Measurements from ENCODE around the gene LHFPL3. TPM values are rescaled to one million over a fixed set of nuclear protein-coding genes. Genes with fewer than 3 reads are reported as not detected.

LHFPL3 gene
- total and polyA plus RNA-seq, 2 donors (not counting 3 experiments of a cell fraction or from before 2014, with no cell fraction given) = not detected

- CTCF ChIA-PET = interaction anchor here (1.1 to 2.2 kb wide), 2 partner anchors 14 to 15 kb away, joined by 4 to 8 read pairs; no protein-coding TSS in a partner anchor
- no TSS peak for BruUV-seq (replicated peaks)
Measured at GRCh38 chr7:104657134-104657533, 328.7 kb downstream of the LHFPL3 start.

More at GRCh38 chr7:104657134-104657533, 328.7 kb downstream of the LHFPL3 start:
- no peaks in the 10 kb centered on the region for H3K79me2 ChIP-seq (ENCODE audit: control insufficient read depth, insufficient read depth, low read length)
- H2AFZ ChIP-seq (ENCODE audit: low read depth, low read length) = no peak overlapping the region
- dilution Hi-C loops (cut with MboI; ENCODE audit: extremely low pct_ligation_motif_present, low sequenced_read_pairs) (no loop called here), intact Hi-C loops (cut with micrococcal nuclease) (no loop called here)
- no peak overlapping the region for H3K4me3 ChIP-seq (replicated peaks in 1 of 3; ENCODE audit: insufficient read depth in 1 of 3, low read depth in 1 of 3, low read length in 3 of 3)
- no peaks in the 10 kb centered on the region for H3K4me1 ChIP-seq (ENCODE audit: control insufficient read depth, extremely low read depth, insufficient read depth, low read length)
- no peaks in the 10 kb centered on the region for H3K9me1 ChIP-seq (replicated peaks; ENCODE audit: control insufficient read depth, extremely low read depth, insufficient read depth, low read length)
- POLR2A ChIA-PET = no interaction called here
- FAIRE-seq (no peak), DNase-seq (ENCODE audit: low read depth, low spot score) (no peak)
- no peaks in the 10 kb centered on the region for H4K20me1 ChIP-seq (replicated peaks; ENCODE audit: control insufficient read depth, extremely low read depth, insufficient read depth, low read length)
- H3K27ac ChIP-seq (ENCODE audit: insufficient read depth, low read depth, low read length) = no peak overlapping the region
- H3K4me2 ChIP-seq (ENCODE audit: insufficient read depth, low read length) = no peak overlapping the region
- H3K27me3 ChIP-seq (ENCODE audit: control insufficient read depth in 2 of 2, insufficient read depth in 2 of 2, low read length in 2 of 2) = peaks cover 0 to 2% of the 10 kb centered on the region in 2 experiments
- no peaks in the 10 kb centered on the region for H3K9me3 ChIP-seq (replicated peaks; ENCODE audit: control insufficient read depth, insufficient read depth, low read length)
- TF ChIP-seq MYC (IDR thresholded peaks at IDR 0.05; ENCODE audit: low read depth, low read length) (no peak), POLR2A (IDR thresholded peaks at IDR 0.05; ENCODE audit: low read depth, low read length) (no peak), CTCF (IDR thresholded peaks at IDR 0.05; ENCODE audit: extremely low read depth in 1 of 2, insufficient read depth in 1 of 2, low read depth in 1 of 2, low read length in 2 of 2) (no peak), JUN (IDR thresholded peaks at IDR 0.05; ENCODE audit: borderline replicate concordance, insufficient read depth, insufficient read length, low read depth) (no peak), MAX (IDR thresholded peaks at IDR 0.05; ENCODE audit: insufficient read depth, insufficient read length) (no peak), EZH2 (IDR thresholded peaks at IDR 0.05; ENCODE audit: borderline replicate concordance, low read depth, low read length, severe bottlenecking) (no peak), GATA2 (IDR thresholded peaks at IDR 0.05; ENCODE audit: insufficient read depth, insufficient read length, low read depth, low read length) (no peak), FOS (IDR thresholded peaks at IDR 0.05; ENCODE audit: borderline replicate concordance, insufficient read depth, low read length) (no peak), POLR2AphosphoS5 (IDR thresholded peaks at IDR 0.05; ENCODE audit: insufficient read depth, low read depth, low read length) (no peak)
- no peak overlapping the region for H3K9ac ChIP-seq (replicated peaks; ENCODE audit: extremely low read depth, insufficient read depth, low read length)
- no peaks in the 10 kb centered on the region for H3K36me3 ChIP-seq (ENCODE audit: control insufficient read depth in 2 of 2, extremely low read depth in 1 of 2, insufficient read depth in 2 of 2, low read length in 2 of 2)

All from endothelial cell of umbilical vein (primary cell).